A549 (cell line): ENCODE results near the gene PRSS1. TPM values are rescaled to one million over a fixed set of nuclear protein-coding genes. Genes with fewer than 3 reads are reported as not detected.

Experiments
- ATAC-seq, 2 experiments: fragments of 200-7000 bp in 1 of 2; fragments of >200 bp in 1 of 2; cut with Nextera tagmentation in 1 of 2; cut with Tn5 transposase in 1 of 2; 3 replicates each; pipeline versions ENCODE4 v1.8.0 to v1.9.1; 2018 to 2020; ENCODE audit warnings: mild to moderate bottlenecking in 1 of 2, moderate library complexity in 1 of 2
- CTCF ChIA-PET: fragments of 300-600 bp; sonication (Branson Sonifier 250); formaldehyde crosslinking; extraction: SDS; loops from one replicate; lab custom pipeline; 2021; ENCODE audit warnings: antibody characterized with exemption, inconsistent platforms; lab: Yijun Ruan, JAX
- POLR2A ChIA-PET: fragments of 350-600 bp; formaldehyde crosslinking; extraction: SDS; loops from one replicate; lab custom pipeline; 2021; ENCODE audit warnings: antibody characterized with exemption, inconsistent platforms; lab: Yijun Ruan, JAX
- DNase-seq, 2 experiments: peaks; one replicate each; pipeline versions ENCODE4 v3.0.0 to v3.0.0-alpha.2; 2011 to 2016; ENCODE audit warnings: low read depth in 1 of 2, low spot score in 1 of 2
- FAIRE-seq: peaks from 2 replicates; lab custom pipeline; 2011; peaks lifted over from hg19 to GRCh38; lab: Jason Lieb, UNC
- H3K27ac ChIP-seq, 2 experiments: fragments of >200 bp; sonication (Bioruptor Twin); formaldehyde crosslinking; 3 replicates each; pipeline ENCODE4 v1.5.1; 2016 to 2017
- H3K4me1 ChIP-seq: fragments of >200 bp; sonication (Bioruptor Twin); formaldehyde crosslinking; 3 replicates; pipeline ENCODE4 v1.6.1; 2016
- H3K4me2 ChIP-seq: fragments of >200 bp; sonication (Bioruptor Twin); formaldehyde crosslinking; 3 replicates; pipeline ENCODE4 v1.6.1; 2016
- H3K4me3 ChIP-seq: fragments of >200 bp; sonication (Bioruptor Twin); formaldehyde crosslinking; 3 replicates; pipeline ENCODE4 v1.5.1; 2016
- H3K9me3 ChIP-seq: fragments of >200 bp; sonication (Bioruptor Twin); formaldehyde crosslinking; 3 replicates; pipeline ENCODE4 v1.6.1; 2016
- BHLHE40 ChIP-seq: IDR thresholded peaks from 2 replicates; pipeline ENCODE4 v1.6.1; 2012; ENCODE audit warnings: low read depth, low read length, inconsistent platforms
- CBX2 ChIP-seq: fragments of 200-600 bp; sonication (generic); IDR thresholded peaks from 2 replicates; pipeline ENCODE4 v1.6.1; 2016; ENCODE audit warnings: low read depth, mild to moderate bottlenecking, borderline replicate concordance
- EHMT2 ChIP-seq: fragments of 200-600 bp; sonication (generic); IDR thresholded peaks from 2 replicates; pipeline ENCODE4 v1.6.1; 2016; ENCODE audit warnings: antibody characterized with exemption, low read depth, mild to moderate bottlenecking, moderate library complexity
- FOXS1 ChIP-seq: fragments of 250-450 bp; sonication (Bioruptor Pico); IDR thresholded peaks from 2 replicates; pipeline ENCODE4 v1.5.0; 2020; ENCODE audit warnings: mild to moderate bottlenecking, moderate library complexity
- GATA3 ChIP-seq: IDR thresholded peaks from 2 replicates; pipeline ENCODE4 v1.6.1; 2012; ENCODE audit warnings: borderline replicate concordance
- HOXB5 ChIP-seq: fragments of 250-450 bp; sonication (Bioruptor Pico); IDR thresholded peaks from 2 replicates; pipeline ENCODE4 v1.5.0; 2020; ENCODE audit warnings: mild to moderate bottlenecking, moderate library complexity
- JUNB ChIP-seq: fragments of >200 bp; sonication (Bioruptor Twin); formaldehyde crosslinking; IDR thresholded peaks from 2 replicates; pipeline ENCODE4 v1.6.1; 2016
- KDM1A ChIP-seq: fragments of 200-600 bp; sonication (generic); IDR thresholded peaks from 2 replicates; pipeline ENCODE4 v1.6.1; 2016; ENCODE audit warnings: low read depth, mild to moderate bottlenecking
- KDM5A ChIP-seq: fragments of 200-600 bp; sonication (generic); IDR thresholded peaks from 2 replicates; pipeline ENCODE4 v1.6.1; 2016; ENCODE audit warnings: antibody characterized with exemption, mild to moderate bottlenecking
- NPAS2 ChIP-seq: fragments of 250-450 bp; sonication (Bioruptor Pico); IDR thresholded peaks from 2 replicates; pipeline ENCODE4 v1.8.0; 2022; ENCODE audit warnings: mild to moderate bottlenecking, moderate library complexity, borderline replicate concordance
- POLR2AphosphoS2 ChIP-seq: conservative IDR thresholded peaks from 2 replicates; pipeline ENCODE4 v1.6.1; 2012; ENCODE audit warnings: low read length, improper control_type of control experiment, inconsistent platforms
- RAD21 ChIP-seq, 2 experiments: fragments of >200 bp in 1 of 2; sonication (Bioruptor Twin) in 1 of 2; formaldehyde crosslinking in 1 of 2; IDR thresholded peaks in 1 of 2; conservative IDR thresholded peaks in 1 of 2; 2 replicates in 1 of 2; 3 replicates in 1 of 2; pipeline ENCODE4 v1.6.1; 2012 to 2018; ENCODE audit warnings: inconsistent platforms in 1 of 2
- RFX5 ChIP-seq: fragments of 450-650 bp; IDR thresholded peaks from 2 replicates; pipeline ENCODE4 v1.7.1; 2014; ENCODE audit warnings: antibody characterized with exemption, mild to moderate bottlenecking, moderate library complexity
- SMC3 ChIP-seq: fragments of >200 bp; sonication (Bioruptor Twin); formaldehyde crosslinking; IDR thresholded peaks from 3 replicates; pipeline ENCODE4 v1.6.1; 2018; ENCODE audit warnings: inconsistent platforms
- TFCP2L1 ChIP-seq: fragments of 250-450 bp; sonication (Bioruptor Pico); IDR thresholded peaks from 2 replicates; pipeline ENCODE4 v1.5.0; 2021; ENCODE audit warnings: mild to moderate bottlenecking
- ZFP36 ChIP-seq: fragments of 450-650 bp; IDR thresholded peaks from 2 replicates; pipeline ENCODE4 v1.6.1; 2014; ENCODE audit warnings: borderline replicate concordance; ENCODE audit not compliant: partially characterized antibody
- ZSCAN20 ChIP-seq: fragments of 250-450 bp; sonication (Bioruptor Pico); IDR thresholded peaks from 2 replicates; pipeline ENCODE4 v1.8.0; 2022; ENCODE audit warnings: mild to moderate bottlenecking, moderate library complexity
- WGBS: methylation state at CpG from one replicate; pipeline ENCODE4 v1.1.6; 2017; ENCODE audit errors: missing lambda C conversion rate; 5-methylcytosine and 5-hydroxymethylcytosine counted together
- polyA plus RNA-seq, 4 experiments: library from polyadenylated mRNA; depleted of rRNA in 3 of 4; stranded (reverse); fragments of >200 nt; fragmentation: RNase III in 1 of 4; extraction: RNeasy Plus Mini Kit Qiagen cat#74134 plus additional on column Dnase treatment in 1 of 4; gene quantifications; 2 replicates in 3 of 4; 3 replicates in 1 of 4; pipeline ENCODE4 v1.2.3, GENCODE V29; 2011 to 2017
- TF ChIP-seq, protein P1 (sequence below): fragments of 200-600 bp; sonication (generic); IDR thresholded peaks from 2 replicates; pipeline ENCODE4 v1.6.1; 2016; ENCODE audit warnings: antibody characterized with exemption, mild to moderate bottlenecking, moderate library complexity
- TF ChIP-seq, protein P2 (sequence below): IDR thresholded peaks from 2 replicates; pipeline ENCODE4 v1.6.1; 2012
- TF ChIP-seq, protein P3 (sequence below): fragments of 150-350 bp; IDR thresholded peaks from 2 replicates; pipeline ENCODE4 v1.6.1; 2014; ENCODE audit warnings: low read depth, mild to moderate bottlenecking, low read length

Gene PRSS1
- polyA plus RNA-seq, 2 of the 4 experiments (the other 2 are of a cell fraction) = not detected

DNA sequence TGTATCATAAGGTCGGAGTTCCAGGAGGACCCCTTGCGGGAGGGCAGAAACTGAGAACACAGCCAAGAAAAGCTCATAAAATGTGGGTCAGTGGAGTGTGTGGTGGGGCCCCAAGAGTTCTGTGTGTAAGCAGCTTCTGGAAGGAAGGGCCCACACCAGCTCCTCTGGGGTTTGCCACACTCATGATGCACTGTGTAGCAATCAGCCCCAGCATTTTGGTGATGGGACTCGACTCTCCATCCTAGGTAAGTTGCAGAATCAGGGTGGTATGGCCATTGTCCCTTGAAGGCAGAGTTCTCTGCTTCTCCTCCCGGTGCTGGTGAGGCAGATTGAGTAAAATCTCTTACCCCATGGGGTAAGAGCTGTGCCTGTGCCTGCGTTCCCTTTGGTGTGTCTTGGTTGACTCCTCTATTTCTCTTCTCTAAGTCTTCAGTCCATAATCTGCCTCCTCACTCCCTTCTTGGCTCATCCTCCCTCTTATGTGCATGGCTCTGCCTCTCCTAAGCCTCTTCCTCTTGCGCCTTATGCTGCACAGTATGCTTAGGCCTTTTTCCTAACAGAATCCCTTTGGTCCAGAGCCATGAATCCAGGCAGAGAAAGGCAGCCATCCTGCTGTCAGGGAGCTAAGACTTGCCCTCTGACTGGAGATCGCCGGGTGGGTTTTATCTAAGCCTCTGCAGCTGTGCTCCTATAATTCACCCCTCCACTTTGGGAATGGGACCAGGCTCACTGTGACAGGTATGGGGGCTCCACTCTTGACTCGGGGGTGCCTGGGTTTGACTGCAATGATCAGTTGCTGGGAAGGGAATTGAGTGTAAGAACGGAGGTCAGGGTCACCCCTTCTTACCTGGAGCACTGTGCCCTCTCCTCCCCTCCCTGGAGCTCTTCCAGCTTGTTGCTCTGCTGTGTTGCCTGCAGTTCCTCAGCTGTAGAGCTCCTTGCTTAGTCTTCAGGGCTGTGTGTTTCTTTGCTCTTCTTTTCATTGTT is 39.3 kb downstream of the PRSS1 start:
- Histone ChIP-seq H3K4me3 (no peak overlapping the region), H3K4me1 (no peaks in the 10 kb centered on the region), H3K27ac (no peak overlapping the region), H3K9me3 (no peaks in the 10 kb centered on the region; the same call in 2 of the 3 replicates), H3K4me2 (no peak overlapping the region)
- CTCF ChIA-PET = interaction anchor here (0.6 to 4.1 kb wide), 9 partner anchors 17 to 287 kb away, joined by 3 to 27 read pairs (median 4); no protein-coding TSS in a partner anchor
- TF ChIP-seq ZFP36 (no peak), NPAS2 (CRISPR knock-in tag) (no peak), POLR2AphosphoS2 (no peak), HOXB5 (CRISPR knock-in tag) (no peak)
- no peak for ATAC-seq
- DNase-seq = no peak
- no peak for FAIRE-seq
- POLR2A ChIA-PET = no interaction called here
- 19% methylated on average over 10 of the region's 10 CpGs for WGBS

DNA sequence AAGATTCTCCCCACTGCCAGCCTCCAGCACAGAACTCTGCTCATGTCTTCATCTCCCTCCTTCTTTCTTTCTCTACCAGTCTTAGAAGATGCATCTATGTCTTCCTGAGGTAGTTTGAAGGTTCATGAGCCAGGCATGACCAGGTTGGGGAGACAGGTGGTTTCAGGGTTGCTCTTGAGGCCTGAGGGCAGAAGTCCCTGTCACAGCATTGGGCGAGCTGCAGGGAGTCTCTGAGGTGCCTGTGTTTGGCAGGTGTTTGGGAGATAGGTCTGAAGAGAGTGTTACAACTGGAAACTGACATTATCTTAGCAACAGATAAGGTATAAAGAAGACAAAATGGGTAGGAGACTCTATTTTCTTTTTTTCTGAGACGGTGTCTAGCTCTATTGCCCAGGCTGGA is 40.2 kb downstream of the PRSS1 start:
- ChIA-PET CTCF (interaction anchor here (1.2 to 4.1 kb wide), 6 partner anchors 157 to 288 kb away, joined by 3 to 27 read pairs (median 4); no protein-coding TSS in a partner anchor), POLR2A (no interaction called here)
- Histone ChIP-seq H3K4me3 (no peak overlapping the region), H3K4me2 (no peak overlapping the region), H3K9me3 (no peaks in the 10 kb centered on the region; the same call in 2 of the 3 replicates), H3K27ac (no peak overlapping the region), H3K4me1 (no peaks in the 10 kb centered on the region)
- DNase-seq (no peak), FAIRE-seq (no peak), ATAC-seq (no peak)
- no peak for TF ChIP-seq JUNB
- TF ChIP-seq KDM1A = no peak
- TF ChIP-seq GATA3 = no peak
- TF ChIP-seq, protein P1, sequence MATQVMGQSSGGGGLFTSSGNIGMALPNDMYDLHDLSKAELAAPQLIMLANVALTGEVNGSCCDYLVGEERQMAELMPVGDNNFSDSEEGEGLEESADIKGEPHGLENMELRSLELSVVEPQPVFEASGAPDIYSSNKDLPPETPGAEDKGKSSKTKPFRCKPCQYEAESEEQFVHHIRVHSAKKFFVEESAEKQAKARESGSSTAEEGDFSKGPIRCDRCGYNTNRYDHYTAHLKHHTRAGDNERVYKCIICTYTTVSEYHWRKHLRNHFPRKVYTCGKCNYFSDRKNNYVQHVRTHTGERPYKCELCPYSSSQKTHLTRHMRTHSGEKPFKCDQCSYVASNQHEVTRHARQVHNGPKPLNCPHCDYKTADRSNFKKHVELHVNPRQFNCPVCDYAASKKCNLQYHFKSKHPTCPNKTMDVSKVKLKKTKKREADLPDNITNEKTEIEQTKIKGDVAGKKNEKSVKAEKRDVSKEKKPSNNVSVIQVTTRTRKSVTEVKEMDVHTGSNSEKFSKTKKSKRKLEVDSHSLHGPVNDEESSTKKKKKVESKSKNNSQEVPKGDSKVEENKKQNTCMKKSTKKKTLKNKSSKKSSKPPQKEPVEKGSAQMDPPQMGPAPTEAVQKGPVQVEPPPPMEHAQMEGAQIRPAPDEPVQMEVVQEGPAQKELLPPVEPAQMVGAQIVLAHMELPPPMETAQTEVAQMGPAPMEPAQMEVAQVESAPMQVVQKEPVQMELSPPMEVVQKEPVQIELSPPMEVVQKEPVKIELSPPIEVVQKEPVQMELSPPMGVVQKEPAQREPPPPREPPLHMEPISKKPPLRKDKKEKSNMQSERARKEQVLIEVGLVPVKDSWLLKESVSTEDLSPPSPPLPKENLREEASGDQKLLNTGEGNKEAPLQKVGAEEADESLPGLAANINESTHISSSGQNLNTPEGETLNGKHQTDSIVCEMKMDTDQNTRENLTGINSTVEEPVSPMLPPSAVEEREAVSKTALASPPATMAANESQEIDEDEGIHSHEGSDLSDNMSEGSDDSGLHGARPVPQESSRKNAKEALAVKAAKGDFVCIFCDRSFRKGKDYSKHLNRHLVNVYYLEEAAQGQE = no peak
- TF ChIP-seq KDM5A = no peak
- no peak for TF ChIP-seq EHMT2
- no peak for TF ChIP-seq RFX5
- no peak for TF ChIP-seq FOXS1
- TF ChIP-seq, protein P2, sequence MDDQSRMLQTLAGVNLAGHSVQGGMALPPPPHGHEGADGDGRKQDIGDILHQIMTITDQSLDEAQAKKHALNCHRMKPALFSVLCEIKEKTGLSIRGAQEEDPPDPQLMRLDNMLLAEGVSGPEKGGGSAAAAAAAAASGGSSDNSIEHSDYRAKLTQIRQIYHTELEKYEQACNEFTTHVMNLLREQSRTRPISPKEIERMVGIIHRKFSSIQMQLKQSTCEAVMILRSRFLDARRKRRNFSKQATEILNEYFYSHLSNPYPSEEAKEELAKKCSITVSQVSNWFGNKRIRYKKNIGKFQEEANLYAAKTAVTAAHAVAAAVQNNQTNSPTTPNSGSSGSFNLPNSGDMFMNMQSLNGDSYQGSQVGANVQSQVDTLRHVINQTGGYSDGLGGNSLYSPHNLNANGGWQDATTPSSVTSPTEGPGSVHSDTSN = no peak
- WGBS = 4% methylated on average over 2 of the region's 2 CpGs

DNA sequence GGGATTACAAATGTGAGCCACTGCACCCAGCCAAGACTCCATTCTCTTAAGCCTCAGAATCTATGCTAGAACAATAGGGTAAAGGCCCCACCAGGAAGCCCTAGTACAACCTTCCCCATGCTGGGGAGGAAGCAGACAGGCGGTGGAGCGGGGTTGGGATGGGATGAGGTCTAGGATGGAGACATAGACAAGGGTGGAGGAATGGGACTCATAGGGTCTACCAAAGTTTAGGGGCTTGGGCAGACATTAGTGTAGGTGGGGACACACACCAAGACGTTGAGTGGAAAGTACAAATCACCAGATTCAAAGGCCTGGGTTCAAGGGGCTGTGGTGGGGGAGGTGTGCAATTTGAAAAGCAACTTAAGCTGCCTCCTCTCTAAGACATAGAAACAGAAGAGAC is 40.8 kb downstream of the PRSS1 start:
- no peak for DNase-seq
- H3K4me2 ChIP-seq = no peak overlapping the region
- no peak overlapping the region for H3K27ac ChIP-seq
- ATAC-seq = no peak
- FAIRE-seq = no peak
- TF ChIP-seq TFCP2L1 (CRISPR knock-in tag) = no peak
- TF ChIP-seq, protein P3, sequence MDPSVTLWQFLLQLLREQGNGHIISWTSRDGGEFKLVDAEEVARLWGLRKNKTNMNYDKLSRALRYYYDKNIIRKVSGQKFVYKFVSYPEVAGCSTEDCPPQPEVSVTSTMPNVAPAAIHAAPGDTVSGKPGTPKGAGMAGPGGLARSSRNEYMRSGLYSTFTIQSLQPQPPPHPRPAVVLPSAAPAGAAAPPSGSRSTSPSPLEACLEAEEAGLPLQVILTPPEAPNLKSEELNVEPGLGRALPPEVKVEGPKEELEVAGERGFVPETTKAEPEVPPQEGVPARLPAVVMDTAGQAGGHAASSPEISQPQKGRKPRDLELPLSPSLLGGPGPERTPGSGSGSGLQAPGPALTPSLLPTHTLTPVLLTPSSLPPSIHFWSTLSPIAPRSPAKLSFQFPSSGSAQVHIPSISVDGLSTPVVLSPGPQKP = no peak
- TF ChIP-seq RAD21 (conservative IDR thresholded peaks at IDR 0.05 in 1 of 2, IDR thresholded peaks at IDR 0.05 in 1 of 2) = no peak
- no peak for TF ChIP-seq CBX2
- no peak for TF ChIP-seq ZSCAN20 (CRISPR knock-in tag)
- TF ChIP-seq BHLHE40 = no peak
- TF ChIP-seq SMC3 = no peak
- no peak for TF ChIP-seq GATA3
- ChIA-PET CTCF (interaction anchor here (1.3 to 1.9 kb wide), 3 partner anchors 158 to 274 kb away, joined by 4 to 5 read pairs (median 4); no protein-coding TSS in a partner anchor), POLR2A (interaction anchor here (0.5 kb wide), 1 partner anchor 345 kb away, joined by 3 read pairs; no protein-coding TSS in a partner anchor)
- H3K4me3 ChIP-seq = no peak overlapping the region
- WGBS = 17% methylated on average over 3 of the region's 3 CpGs
- H3K4me1 ChIP-seq = no peaks in the 10 kb centered on the region
- H3K9me3 ChIP-seq = no peaks in the 10 kb centered on the region; the same call in 2 of the 3 replicates
